DOHH2 (cell line): ENCODE measurements around the gene PPARD.

Experiments used
- CTCF ChIP-seq: fragments of 200-600 bp; sonication (generic); IDR thresholded peaks from one replicate; pipeline ENCODE4 v1.5.1; 2014; ENCODE audit warnings: antibody characterized with exemption, mild to moderate bottlenecking, low read depth, low read length; ENCODE audit not compliant: poor library complexity, severe bottlenecking
- EZH2phosphoT487 ChIP-seq: fragments of 200-600 bp; sonication (generic); IDR thresholded peaks from 2 replicates; pipeline ENCODE4 v1.6.1; 2017; ENCODE audit warnings: borderline replicate concordance, mild to moderate bottlenecking, antibody characterized with exemption, low read length, moderate library complexity, mixed read lengths

- TF ChIP-seq CTCF (no peak), EZH2phosphoT487 (no peak)
These were observed 15.7 kb downstream of the PPARD start for GRCh38 chr6:35358086-35358485.
